Epidermal melanocyte (primary cell): ENCODE results near the gene PTPRD.

Experiments
- DNase-seq: peaks from one replicate; pipeline ENCODE4 v3.0.0; 2011; ENCODE audit warnings: low spot score; ENCODE audit not compliant: insufficient read length

The PTPRD gene

GRCh38 chr9:9905736-9906135, 707.1 kb downstream of the PTPRD start:
- DNase-seq: no peak

- no peak for DNase-seq
Observed at GRCh38 chr9:9904041-9904440, 708.8 kb downstream of the PTPRD start.

GRCh38 chr9:9901624-9902023, 711.2 kb downstream of the PTPRD start:
- DNase-seq: no peak

GRCh38 chr9:9893837-9894236, 719.0 kb downstream of the PTPRD start:
- no peak for DNase-seq

- DNase-seq: no peak
Observed at GRCh38 chr9:9892217-9892616, 720.6 kb downstream of the PTPRD start.

- DNase-seq: no peak
Observed at GRCh38 chr9:9881692-9882091, 731.1 kb downstream of the PTPRD start.

DNA sequence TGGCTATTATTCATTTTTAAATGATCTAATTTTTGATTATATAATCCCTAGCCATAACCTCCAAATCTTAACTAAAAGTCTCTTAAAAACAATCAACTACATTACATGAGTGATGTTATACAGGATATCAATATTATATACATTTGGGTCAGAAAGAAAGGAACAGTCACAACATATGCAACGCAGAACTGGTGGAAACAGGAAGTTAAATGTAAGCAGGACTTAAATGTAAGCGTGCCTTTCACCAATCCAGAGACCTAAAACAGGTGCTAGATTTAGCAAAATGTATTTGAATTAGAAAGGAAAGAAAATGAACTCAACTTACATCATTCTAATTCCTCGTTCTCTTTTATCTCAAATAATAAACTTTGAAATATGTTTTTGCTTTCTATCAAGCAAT, 738.5 kb downstream of the PTPRD start:
- no peak for DNase-seq

DNA sequence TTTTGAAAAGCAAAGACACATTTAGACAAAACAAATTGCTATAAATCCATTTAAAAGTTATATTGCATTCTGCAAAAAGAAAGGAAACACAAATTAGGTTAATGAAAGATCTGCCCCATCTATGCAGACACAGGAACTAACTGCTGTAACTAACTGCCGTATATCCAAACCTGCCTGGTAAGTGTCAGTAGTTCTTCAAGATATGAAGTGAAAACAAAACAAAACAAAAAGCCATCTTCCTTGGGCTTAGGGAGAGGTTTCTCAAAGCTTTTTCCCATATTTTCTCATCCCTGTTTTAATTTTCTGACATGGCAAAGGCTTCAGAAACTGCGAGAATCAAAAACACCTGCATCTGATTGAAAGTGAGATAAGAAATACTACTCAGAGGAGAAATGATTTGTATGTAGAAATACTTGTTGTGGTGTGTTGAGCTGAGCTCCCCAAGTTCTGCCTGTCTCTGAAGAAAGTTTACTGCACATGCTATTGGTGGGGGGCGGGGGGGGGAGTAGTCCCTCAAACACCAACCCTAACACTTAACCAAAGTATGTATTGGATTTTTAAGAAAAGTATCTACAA, 750.5 kb downstream of the PTPRD start:
- no peak for DNase-seq

DNA sequence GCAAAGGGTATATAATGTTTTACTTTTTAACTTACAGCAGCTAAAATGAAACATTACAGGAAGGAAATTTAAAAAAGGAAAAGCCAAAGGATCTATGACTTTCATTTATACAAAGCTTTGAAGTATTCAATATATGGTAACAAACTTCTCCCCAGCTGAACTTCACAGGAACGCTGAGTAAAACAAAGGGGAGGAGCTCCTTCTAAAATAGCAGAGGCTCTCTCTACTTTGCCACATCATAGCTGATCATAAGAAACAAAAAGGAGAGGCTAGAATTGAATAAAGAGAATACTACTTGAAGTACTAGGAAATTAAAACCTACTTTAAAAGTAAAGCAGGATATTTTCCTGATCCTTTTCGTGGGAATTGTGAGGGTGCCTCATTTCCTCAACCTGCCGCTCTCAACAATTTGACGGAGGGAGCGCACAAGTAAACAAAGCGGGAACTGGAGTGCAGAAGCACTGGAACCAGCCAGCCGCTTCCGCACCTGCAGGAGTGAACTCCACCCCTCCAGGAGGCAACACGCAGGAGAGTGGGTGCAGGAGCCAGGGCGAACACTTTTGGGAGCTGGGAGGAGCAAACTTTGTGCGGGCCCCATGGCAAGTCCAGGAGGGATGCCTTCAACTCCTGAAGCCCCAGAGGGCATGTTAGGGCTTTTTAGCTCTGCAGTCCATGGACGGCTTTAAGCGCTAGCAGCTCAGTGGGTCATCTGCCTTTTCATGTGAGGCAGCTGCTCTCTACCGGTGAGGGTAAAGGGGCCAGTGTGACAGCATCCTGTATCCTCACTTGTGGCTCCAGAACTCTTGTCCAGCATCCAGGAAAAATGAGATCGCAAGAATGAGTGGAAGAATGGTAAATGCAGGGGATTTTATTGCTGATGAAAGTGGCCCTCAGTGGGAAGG, 757.4 kb downstream of the PTPRD start:
- DNase-seq: no peak

- no peak for DNase-seq
Observed at GRCh38 chr9:9847750-9848149, 765.1 kb downstream of the PTPRD start.

GRCh38 chr9:9846557-9846956, 766.2 kb downstream of the PTPRD start:
- no peak for DNase-seq

- DNase-seq: no peak
Observed at GRCh38 chr9:9820436-9820835, 792.4 kb downstream of the PTPRD start.

- no peak for DNase-seq
Observed at GRCh38 chr9:9819886-9820285, 792.9 kb downstream of the PTPRD start.

DNA sequence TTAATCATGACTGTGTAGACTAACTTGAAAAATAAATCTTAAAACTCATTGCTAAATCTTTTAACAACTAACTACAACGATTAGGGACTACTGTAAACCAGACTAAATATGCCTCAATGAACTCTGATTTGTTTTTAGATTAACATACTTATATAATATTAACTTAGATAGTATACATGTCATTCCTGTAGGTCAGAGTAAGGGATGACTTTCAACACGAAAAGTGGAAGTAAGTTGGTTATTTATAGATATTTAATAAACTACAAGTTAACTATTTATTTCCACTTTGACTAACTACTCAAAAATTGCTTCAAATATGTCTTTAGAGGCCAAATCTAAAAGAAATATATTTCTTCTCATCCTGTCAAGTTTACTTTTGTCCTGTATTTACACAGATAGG, 795.6 kb downstream of the PTPRD start:
- DNase-seq: no peak

DNA sequence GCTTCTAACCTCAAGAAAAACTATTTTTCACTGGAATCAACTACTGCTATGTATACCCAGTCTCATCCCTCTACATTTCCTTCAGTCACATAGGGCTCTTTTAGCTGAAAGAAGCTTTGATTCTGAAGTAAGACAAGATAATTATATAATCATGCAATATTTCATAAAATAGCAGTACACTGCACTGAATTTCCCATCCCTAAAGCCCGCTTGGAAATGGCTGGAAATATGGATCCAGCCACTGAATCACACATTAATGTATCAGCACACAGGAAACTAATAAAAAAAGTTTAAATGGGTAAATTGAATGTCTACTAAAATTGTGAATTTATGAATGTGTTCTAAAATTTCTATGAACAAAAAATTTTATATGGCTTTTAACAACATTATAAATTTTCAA, 808.7 kb downstream of the PTPRD start:
- no peak for DNase-seq

DNA sequence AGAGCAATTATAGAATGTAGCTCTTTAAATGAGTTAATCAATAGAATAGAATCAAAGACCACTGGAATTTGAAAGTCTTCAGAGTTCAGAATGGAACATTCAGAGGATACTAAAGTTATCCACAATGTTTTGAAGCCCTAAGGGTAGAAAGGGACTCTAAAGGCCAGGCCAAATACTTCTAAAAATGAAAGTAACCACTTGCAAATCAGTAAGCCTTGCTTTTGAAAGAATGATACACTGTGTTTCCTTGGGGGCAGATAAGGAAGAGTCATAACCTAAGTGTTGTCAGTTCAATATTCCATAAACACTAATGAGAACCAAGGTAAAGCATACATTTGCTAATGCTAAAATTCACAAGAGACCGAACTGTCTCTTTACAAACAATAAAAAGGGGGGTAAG, 813.5 kb downstream of the PTPRD start:
- DNase-seq: no peak

DNA sequence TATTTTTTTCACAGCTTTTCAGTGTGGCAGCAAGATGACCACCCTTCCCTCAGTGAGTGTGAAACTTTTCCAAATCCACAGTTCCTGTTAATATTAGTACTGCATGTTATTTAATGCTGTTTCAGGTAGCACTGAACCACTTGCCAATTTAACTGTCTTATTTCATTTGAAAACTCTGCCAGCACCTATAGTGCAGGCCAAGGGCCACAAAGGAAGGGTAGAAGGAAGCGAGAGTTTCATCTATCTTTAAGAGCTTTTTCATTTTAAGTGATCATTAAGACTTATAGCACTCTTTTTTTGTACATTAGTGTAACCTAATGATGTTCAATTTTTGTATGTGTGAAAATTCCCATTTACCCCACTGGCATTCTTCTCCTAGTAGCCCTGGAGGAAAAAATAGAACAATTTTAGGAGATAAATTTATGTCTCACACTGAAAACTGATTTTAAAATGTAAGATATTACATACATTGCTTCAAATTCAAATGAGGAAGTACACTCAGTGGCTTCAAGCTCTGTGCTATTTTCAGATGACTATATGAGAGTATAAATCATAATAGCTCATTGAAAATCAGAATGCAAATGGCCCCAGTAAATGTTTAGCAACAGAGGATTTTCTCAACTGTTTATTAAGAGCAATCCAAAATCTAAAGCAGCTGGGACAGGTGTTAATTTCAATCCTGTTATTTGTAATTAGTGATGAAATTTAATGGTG, 820.5 kb downstream of the PTPRD start:
- DNase-seq: no peak

DNA sequence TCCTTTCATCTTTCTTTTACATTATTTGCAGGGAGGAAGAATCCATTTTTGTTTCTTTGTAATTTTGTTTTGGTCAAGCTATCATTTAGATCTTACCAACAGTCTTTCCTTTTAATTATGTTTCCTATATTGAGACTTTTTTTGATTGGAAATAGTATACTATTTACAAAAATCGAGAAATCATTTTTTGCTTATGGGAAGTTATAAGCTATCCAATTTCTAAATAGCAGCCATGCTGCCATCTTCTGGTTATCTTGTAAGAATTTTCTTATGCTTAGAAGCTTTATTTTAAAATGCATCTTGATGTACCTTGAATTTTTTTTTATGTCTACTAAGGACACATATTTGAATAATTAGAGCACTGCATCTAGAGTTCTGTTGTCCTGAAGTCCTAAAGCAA, 821.2 kb downstream of the PTPRD start:
- no peak for DNase-seq

GRCh38 chr9:9790216-9790872, 822.5 kb downstream of the PTPRD start:
- DNase-seq: no peak

DNA sequence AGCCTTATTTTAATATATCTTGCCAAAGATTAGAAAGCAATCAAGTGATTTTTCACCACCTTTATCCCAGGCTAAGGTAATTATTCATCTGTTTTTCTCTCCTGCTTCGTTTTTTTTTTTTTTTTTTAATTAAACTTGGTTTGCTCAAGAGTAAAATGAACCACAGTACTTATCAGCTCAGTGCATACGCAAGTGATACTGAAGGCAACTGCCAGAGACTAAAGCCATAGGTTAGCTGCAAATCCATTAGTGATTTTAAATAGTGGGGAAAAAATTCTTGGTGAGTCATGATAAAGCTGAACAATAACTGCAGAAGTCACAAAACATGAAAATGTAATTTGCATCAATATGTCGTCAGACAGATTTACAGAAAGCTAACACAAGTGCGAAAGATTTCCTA, 829.1 kb downstream of the PTPRD start:
- no peak for DNase-seq

DNA sequence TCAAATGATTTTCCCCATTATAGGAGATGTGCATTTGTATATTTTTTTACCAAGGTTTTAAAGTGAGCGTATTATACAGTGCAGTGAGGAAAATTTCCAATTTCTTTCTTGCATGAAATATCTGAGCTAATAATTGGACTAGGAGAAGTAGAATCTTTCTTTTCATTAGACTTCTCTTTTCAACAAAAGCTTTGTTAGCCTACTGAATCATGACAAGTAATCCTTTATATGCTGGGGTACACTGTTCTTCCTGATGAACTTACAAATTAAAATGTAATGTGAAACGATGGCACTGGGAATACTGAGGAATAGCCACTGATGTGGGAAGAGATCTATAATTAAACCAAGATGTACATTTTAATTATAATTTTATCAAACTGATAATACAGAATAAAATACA, 829.6 kb downstream of the PTPRD start:
- no peak for DNase-seq

GRCh38 chr9:9778293-9778692, 834.5 kb downstream of the PTPRD start:
- DNase-seq: no peak
